Activated T-cell treated with anti-CD3 and anti-CD28 coated beads, Interleukin-2, amount 50 U/mL, for 4 hours (primary cell): ENCODE measurements around the gene EPS8L3. TPM values are rescaled to one million over a fixed set of nuclear protein-coding genes. Genes with fewer than 3 reads are reported as not detected.
A peak's percentile ranks its signal among the peaks of the same experiment; 100 is the strongest.
"Not testable (repeated sequence)": the region's sequence is repeated elsewhere in the genome, so short reads cannot be mapped to it uniquely, and the experiment has no call there.

Experiments used
- ATAC-seq, 2 donors: fragments of 200-7000 bp; cut with Tn5 transposase; one replicate each; pipeline ENCODE4 v1.10.0; 2021
- DNase-seq: peaks from one replicate; pipeline ENCODE4 v3.0.0-alpha.2; 2020
- H3K27me3 Mint-ChIP-seq: one replicate; pipeline ENCODE4 v1.8.0; 2021; ENCODE audit warnings: low read depth, mixed read lengths
- H3K36me3 Mint-ChIP-seq: one replicate; pipeline ENCODE4 v1.8.0; 2022; ENCODE audit warnings: mixed read lengths; ENCODE audit not compliant: insufficient read depth
- H3K4me1 Mint-ChIP-seq: one replicate; pipeline ENCODE4 v1.8.0; 2021; ENCODE audit warnings: low read depth, mixed read lengths
- H3K4me3 Mint-ChIP-seq: one replicate; pipeline ENCODE4 v1.8.0; 2021; ENCODE audit warnings: mild to moderate bottlenecking, moderate library complexity, mixed read lengths
- H3K9me3 Mint-ChIP-seq: one replicate; pipeline ENCODE4 v1.8.0; 2021; ENCODE audit warnings: mixed read lengths
- total RNA-seq, 3 donors: library from RNA; stranded (reverse); gene quantifications; one replicate each; pipeline ENCODE4 v1.2.1, GENCODE V29; 2021

The EPS8L3 gene
- total RNA-seq, 3 donors from 2014 or later: not detected

DNA sequence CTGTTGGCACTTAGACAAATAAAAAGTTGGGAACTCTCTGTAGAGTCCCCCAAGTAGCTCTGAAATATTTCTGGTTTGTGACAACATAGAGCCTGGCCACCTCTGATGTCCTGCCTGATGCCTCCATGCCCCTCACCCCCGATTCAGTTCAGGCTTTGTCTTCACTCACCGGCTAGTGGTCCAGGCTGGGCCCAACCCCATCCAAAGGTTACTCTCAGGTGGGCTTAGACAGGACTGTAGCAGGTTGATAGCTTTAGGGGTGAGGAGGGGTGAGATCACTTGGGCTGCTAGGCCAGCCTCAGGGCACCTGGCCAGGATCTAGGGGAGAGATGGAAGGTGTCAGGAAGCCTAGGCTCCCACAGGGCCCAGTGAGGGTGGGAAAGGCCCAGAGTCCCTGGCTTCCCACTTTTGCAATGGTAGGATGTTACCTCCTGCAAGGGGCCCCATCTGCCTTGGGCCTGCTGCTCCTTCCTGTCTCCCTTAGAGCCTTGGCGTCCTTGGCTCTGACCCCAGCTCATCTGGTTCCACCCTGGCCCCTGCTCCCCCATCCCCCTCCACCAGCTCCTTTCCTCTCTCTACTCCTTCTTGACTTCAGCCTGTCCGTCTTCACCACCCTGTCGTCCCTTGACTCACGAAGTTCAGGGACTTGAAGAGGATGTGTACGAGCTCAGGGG is 6.7 kb downstream of the EPS8L3 start:
- Mint-ChIP-seq H3K27me3 (no peaks in the 10 kb centered on the region), H3K9me3 (no peaks in the 10 kb centered on the region), H3K4me3 (no peak overlapping the region), H3K36me3 (no peaks in the 10 kb centered on the region), H3K4me1 (no peaks in the 10 kb centered on the region)
- ATAC-seq: no peak
- DNase-seq: no peak

DNA sequence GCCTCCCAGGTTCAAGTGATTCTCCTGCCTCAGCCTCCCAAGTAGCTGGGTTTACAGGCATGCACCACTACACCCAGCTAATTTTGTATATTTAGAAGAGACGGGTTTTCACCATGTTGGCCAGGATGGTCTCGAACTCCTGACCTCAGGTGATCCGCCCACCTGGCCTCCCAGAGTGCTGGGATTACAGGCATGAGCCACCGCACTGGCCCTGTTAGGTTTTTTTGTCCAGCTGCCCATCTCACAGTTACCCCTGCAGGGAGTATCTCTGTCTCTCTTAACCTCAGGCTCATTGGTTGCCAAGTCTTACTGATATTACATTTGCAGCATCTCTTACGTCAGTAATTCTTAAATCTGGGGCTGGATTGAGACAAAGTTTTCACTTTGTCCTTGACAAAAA is 7.4 kb downstream of the EPS8L3 start:
- not testable (repeated sequence) for ATAC-seq, H3K4me1 Mint-ChIP-seq, H3K27me3 Mint-ChIP-seq

GRCh38 chr1:109754738-109755137 is 9.0 kb downstream of the EPS8L3 start:
- ATAC-seq (no peak), DNase-seq (no peak)
- H3K27me3 Mint-ChIP-seq: peaks cover 13% of the 10 kb centered on the region
- H3K4me3 Mint-ChIP-seq: no peak overlapping the region
- no peaks in the 10 kb centered on the region for H3K36me3 Mint-ChIP-seq
- no peaks in the 10 kb centered on the region for H3K9me3 Mint-ChIP-seq
- no peaks in the 10 kb centered on the region for H3K4me1 Mint-ChIP-seq

More for the DNA sequence above, 7.4 kb downstream of the EPS8L3 start:
- not testable (repeated sequence) for DNase-seq, H3K36me3 Mint-ChIP-seq, H3K9me3 Mint-ChIP-seq, H3K4me3 Mint-ChIP-seq

GRCh38 chr1:109751531-109752260 is 12.0 kb downstream of the EPS8L3 start:
- no peak overlapping the region for H3K4me3 Mint-ChIP-seq
- H3K27me3 Mint-ChIP-seq: peaks cover 18% of the 10 kb centered on the region
- no peaks in the 10 kb centered on the region for H3K36me3 Mint-ChIP-seq
- H3K4me1 Mint-ChIP-seq: no peaks in the 10 kb centered on the region
- ATAC-seq (no peak), DNase-seq (no peak)
- H3K9me3 Mint-ChIP-seq: no peaks in the 10 kb centered on the region

GRCh38 chr1:109750920-109751319 is 12.8 kb downstream of the EPS8L3 start:
- Mint-ChIP-seq H3K27me3 (peaks cover 18% of the 10 kb centered on the region), H3K9me3 (no peaks in the 10 kb centered on the region), H3K36me3 (no peaks in the 10 kb centered on the region), H3K4me1 (no peaks in the 10 kb centered on the region), H3K4me3 (no peak overlapping the region)
- DNase-seq (no peak), ATAC-seq (no peak)

- H3K4me3 Mint-ChIP-seq: no peak overlapping the region
- peaks cover 18% of the 10 kb centered on the region for H3K27me3 Mint-ChIP-seq
- H3K9me3 Mint-ChIP-seq: no peaks in the 10 kb centered on the region
- no peaks in the 10 kb centered on the region for H3K4me1 Mint-ChIP-seq
- H3K36me3 Mint-ChIP-seq: no peaks in the 10 kb centered on the region
- ATAC-seq (no peak), DNase-seq (no peak)
Observed at GRCh38 chr1:109750241-109750882, 13.4 kb downstream of the EPS8L3 start.

DNA sequence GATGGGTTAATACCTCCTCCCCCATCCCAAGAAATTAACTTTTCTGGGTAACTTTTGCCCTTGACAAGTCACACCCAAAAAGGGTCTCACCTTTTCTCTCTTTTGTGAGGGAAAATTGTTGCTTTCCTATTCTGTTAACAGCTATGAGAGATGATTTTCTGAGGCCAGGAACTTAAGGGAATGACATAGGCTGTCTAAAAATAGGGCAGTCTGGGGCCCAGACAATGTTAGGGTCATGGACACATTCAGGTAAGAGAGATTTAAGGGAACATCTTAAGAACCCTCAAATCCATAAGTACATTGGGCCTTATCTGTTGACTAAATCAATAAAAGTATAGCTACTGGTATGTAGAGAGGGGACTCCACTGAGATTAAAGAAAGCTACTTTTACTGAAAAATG is 14.5 kb downstream of the EPS8L3 start:
- Mint-ChIP-seq H3K9me3 (no peaks in the 10 kb centered on the region), H3K4me1 (no peaks in the 10 kb centered on the region), H3K36me3 (no peaks in the 10 kb centered on the region), H3K4me3 (no peak overlapping the region), H3K27me3 (peaks cover 20% of the 10 kb centered on the region)
- ATAC-seq (no peak), DNase-seq (no peak)

- H3K4me3 Mint-ChIP-seq, H3K36me3 Mint-ChIP-seq, H3K9me3 Mint-ChIP-seq, ATAC-seq, DNase-seq, H3K4me1 Mint-ChIP-seq: not testable (repeated sequence)
- peaks cover 20% of the 10 kb centered on the region for H3K27me3 Mint-ChIP-seq
Observed at GRCh38 chr1:109748311-109748710, 15.4 kb downstream of the EPS8L3 start.

GRCh38 chr1:109740615-109741373 is 22.9 kb downstream of the EPS8L3 start, which contains the start of gene GSTM3:
Gene GSTM3 (minus strand): TSS chr1:109741038. CDS start chr1:109740287, 751 bp downstream.
- Mint-ChIP-seq H3K4me1 (peaks cover 11% of the 10 kb centered on the region), H3K4me3 (peak within 1 kb of the TSS; percentile 83), H3K9me3 (no peaks in the 10 kb centered on the region), H3K36me3 (peaks cover 4% of the 10 kb centered on the region), H3K27me3 (peaks cover 21% of the 10 kb centered on the region)
- ATAC-seq (peak in 1 of 2 donors; percentile 10), DNase-seq (no peak)

DNA sequence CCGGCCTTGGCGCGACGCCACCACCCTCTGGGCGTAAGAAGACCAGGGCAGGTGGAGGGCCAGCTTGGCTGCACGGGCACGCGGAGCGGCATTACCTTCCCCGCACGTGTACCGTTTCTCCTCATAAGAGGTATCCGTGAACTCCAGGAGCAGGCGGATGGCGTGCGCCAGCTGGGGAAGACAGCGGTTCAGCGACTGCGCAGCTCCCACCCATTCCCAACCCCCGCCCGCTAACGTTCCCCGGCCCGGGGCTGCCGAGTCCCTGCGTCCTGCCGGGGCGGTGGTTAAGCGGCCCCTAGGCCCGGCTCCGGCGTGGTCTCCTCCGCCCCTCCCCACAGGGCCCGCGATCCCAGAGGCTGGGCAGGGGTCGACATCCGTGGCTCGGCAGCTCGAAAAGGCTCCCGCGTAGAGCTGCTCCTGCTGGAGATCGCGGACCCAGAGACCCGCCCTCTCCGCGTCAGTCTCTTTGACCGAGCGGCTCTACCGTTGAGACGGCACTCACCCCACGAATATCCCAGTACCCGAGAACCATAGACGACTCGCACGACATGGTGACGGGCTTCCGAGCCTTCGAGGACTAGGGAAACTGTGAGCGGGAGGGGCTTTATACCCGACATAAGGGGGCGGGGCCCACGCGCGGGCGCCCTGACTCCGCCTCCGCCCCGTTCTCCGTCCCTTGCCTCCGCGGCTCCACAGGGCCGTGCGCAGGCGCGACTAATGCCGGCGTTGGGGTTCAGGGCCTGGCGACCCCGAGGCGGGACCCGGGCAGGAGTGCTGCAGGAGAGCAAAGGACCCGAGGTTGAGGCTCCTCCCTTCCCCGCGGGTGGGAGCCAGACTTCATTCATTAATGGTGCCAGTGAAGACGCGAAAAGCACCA is 23.7 kb downstream of the EPS8L3 start:
- Mint-ChIP-seq H3K9me3 (no peaks in the 10 kb centered on the region), H3K4me1 (peaks cover 11% of the 10 kb centered on the region), H3K4me3 (peak overlapping the region; percentile 83), H3K36me3 (peaks cover 4% of the 10 kb centered on the region), H3K27me3 (peaks cover 19% of the 10 kb centered on the region)
- ATAC-seq: peak; percentile 96
- DNase-seq: peak; percentile 88

DNA sequence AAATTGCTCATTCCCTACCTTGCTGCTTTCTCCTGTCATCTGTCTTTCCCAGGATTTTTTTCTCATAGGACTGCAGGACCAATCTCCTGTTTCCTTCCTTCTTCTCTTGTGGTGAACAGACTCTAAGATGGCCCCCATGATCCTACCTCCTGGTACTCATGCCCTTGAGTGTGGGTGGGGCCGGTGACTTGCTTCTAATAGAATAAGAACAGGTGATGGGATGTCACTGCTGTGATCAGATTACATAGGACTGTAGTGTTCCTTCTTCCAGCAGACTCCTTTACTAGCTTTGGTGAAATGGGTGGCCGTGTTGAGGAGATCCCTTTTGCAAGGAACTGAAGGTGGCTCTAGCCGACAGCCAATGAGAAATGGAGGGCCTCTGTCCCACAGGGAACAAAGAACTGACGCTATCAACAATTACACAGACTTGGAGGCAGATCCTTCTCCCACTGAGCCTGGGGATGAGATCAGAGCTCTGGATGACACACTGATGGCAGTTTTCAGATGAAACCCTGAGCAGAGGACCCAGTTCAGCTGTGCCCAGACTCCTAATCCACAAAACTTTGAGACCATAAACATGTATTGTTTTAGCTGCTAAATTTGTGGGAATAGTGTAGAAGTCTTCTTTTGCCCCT is 30.4 kb downstream of the EPS8L3 start:
- Mint-ChIP-seq H3K27me3 (peaks cover 12% of the 10 kb centered on the region), H3K36me3 (peaks cover 4% of the 10 kb centered on the region), H3K9me3 (no peaks in the 10 kb centered on the region), H3K4me1 (no peaks in the 10 kb centered on the region), H3K4me3 (no peak overlapping the region)
- ATAC-seq (no peak), DNase-seq (no peak)

GRCh38 chr1:109732390-109732881 is 31.3 kb downstream of the EPS8L3 start:
- peaks cover 4% of the 10 kb centered on the region for H3K36me3 Mint-ChIP-seq

GRCh38 chr1:109730666-109731065 is 33.1 kb downstream of the EPS8L3 start:
- Mint-ChIP-seq H3K27me3 (peaks cover 8% of the 10 kb centered on the region), H3K9me3 (no peaks in the 10 kb centered on the region), H3K4me1 (no peaks in the 10 kb centered on the region), H3K4me3 (no peak overlapping the region), H3K36me3 (no peaks in the 10 kb centered on the region)
- DNase-seq (no peak), ATAC-seq (no peak)

More at GRCh38 chr1:109732390-109732881, 31.3 kb downstream of the EPS8L3 start:
- no peak for ATAC-seq
- Mint-ChIP-seq H3K27me3 (peaks cover 11% of the 10 kb centered on the region), H3K4me1 (no peaks in the 10 kb centered on the region), H3K4me3 (no peak overlapping the region), H3K9me3 (no peaks in the 10 kb centered on the region)
- DNase-seq: no peak
